ENCODE measurements around the gene ADGRB3.
"Not testable (repeated sequence)": the region's sequence is repeated elsewhere in the genome, so short reads cannot be mapped to it uniquely, and the experiment has no call there.

ADGRB3 gene

DNA sequence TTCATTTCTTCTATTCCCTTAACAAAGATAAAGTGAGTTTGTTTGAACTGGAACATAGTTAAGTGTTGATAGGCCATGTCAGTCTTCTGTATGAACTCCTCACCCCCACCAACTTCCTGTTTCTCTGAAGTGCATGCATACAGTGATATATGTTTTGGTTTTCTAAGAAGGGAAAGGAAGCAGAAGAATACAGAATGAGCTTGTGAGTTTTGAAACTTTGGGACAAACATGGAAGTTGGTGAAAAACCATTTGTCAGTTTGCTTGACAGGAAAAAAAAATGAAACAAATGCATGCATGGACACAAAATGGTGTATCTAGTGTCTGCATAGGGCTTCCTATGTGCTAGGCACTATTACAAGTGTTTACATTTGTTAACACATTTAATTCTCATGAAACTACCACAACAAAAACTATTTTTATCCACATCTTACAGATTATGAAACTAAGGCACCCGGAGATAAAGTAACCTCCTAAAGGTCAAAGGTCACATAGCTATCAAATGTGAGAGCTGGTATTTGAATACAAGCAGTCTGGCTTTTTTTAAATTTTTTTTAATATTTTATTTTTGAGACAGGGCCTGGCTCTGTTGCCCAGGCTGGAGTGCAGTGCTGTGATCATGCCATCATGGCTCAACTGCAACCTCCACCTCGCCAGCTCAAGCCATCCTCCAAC lies 105.9 kb downstream of the ADGRB3 start:
- DNase-seq (ENCODE audit: low read depth in 2 of 2): no peak

GRCh38 chr6:68741501-68742386 lies 106.7 kb downstream of the ADGRB3 start:
- DNase-seq (ENCODE audit: low read depth in 2 of 2): no peak

DNA sequence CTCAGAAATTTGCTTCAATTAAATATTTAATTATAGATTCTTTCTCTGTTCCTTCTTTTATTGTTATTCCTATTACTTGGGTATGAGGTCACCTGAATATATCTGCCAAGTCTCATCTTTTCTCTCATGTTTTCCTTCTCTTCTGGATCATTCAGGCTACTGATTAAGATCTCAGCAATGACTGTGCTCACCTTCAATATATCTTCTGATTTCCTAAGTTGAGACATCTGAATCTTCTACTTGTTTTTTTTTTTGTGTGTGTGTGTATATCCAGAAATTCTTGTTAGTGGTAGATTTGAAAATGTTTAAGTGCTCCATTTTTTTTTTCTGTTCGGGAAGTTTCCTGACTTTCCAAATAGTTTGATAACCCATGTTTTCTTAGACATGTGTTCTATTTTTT lies 108.0 kb downstream of the ADGRB3 start:
- no peak for DNase-seq (ENCODE audit: low read depth in 2 of 2)

DNA sequence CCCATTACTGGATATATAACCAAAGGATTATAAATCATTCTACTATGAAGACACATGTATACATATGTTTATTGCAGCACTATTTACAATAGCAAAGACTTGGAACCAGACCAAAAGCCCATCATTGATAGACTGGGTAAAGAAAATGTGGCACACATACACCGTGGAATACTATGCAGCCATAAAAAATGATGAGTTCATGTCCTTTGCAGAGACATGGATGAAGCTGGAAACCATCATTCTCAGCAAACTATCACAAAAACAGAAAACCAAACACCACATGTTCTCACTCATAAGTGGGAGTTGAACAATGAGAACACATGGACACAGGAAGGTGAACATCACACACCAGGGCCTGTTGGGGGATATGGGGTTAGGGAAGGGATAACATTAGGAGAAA lies 109.3 kb downstream of the ADGRB3 start:
- DNase-seq (ENCODE audit: low read depth in 2 of 2): not testable (repeated sequence)

DNA sequence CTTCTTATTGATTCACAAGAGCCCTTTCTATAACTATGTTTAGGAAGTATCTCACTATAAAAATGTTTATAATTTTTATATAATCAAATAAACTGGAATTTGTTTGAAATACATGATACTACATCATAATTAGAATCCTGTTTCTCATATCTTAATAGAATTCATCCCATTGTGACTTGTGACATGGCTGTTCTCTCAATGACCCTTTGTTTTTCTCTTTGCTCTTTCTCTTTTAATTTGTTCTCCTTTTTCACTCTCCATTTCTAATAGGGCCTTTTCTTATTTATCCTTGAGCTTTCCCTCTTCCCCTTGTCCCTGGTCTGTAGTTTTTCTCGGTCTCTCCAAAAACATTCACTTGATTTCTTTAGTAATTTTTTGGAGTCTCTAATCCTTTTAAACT lies 111.3 kb downstream of the ADGRB3 start:
- DNase-seq (ENCODE audit: low read depth in 2 of 2): no peak

GRCh38 chr6:68747110-68747790 lies 112.2 kb downstream of the ADGRB3 start:
- DNase-seq (ENCODE audit: low read depth in 2 of 2): no peak

DNA sequence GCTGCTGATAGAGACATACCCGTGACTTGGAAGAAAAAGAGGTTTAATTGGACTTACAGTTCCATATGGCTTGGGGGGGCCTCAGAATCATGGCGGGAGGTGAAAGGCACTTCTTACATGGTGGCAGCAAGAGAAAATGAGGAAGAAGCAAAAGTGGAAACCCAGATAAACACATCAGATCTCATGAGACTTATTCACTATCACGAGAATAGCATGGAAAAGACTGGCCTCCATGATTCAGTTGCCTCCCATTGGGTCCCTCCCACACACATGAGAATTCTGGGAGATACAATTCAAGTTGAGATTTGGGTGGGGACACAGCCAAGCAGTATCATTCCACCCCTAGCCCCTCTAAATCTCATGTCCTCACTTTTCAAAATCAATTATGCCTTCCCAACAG lies 112.8 kb downstream of the ADGRB3 start:
- DNase-seq (ENCODE audit: low read depth in 2 of 2): not testable (repeated sequence)

DNA sequence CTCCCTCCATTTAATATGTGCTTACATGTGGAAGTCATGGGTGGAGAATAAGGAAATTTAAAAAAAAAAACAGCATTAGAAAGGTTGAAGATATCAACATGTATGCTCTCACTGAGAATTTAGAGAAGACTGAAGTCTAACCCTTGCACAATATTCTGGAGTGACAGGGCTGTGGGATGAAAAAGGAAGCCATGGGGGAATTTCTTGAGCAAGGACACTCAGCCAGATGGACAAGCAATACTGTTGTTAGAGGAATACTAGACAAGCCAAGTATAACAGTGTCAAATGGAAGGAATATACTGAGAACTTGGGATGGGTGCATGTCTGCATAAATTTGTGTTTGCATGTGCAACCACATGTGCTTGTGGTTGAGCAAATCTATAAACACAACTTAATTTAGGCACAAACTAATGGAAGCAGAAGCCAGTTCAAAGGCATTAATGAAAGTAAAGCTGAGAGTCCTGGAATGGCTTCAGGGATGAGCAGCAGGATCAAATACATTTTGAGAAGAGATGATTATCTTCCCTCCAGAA lies 119.7 kb downstream of the ADGRB3 start:
- no peak for DNase-seq (ENCODE audit: low read depth in 2 of 2)

- DNase-seq (ENCODE audit: low read depth in 2 of 2): no peak
These were observed 121.6 kb downstream of the ADGRB3 start for GRCh38 chr6:68756454-68757375.

DNA sequence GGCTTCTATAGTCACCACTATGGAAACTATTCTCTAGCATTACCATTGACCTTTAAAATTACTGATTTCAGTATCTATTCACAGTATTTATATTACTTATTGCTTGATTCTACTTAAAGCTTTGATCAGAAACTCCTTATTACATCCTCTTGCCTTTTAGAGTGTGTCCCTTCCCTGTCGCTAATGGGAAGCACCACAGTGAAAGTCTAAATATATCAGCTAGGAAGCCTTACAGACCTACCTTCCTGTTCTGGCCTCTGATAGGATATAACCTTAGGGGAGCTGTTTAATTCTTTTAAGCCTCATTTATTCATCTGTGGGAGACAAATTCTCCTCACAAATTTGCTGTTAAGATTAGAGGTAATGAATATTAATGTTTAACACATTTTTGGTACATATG lies 122.7 kb downstream of the ADGRB3 start:
- no peak for DNase-seq (ENCODE audit: low read depth in 2 of 2)

DNA sequence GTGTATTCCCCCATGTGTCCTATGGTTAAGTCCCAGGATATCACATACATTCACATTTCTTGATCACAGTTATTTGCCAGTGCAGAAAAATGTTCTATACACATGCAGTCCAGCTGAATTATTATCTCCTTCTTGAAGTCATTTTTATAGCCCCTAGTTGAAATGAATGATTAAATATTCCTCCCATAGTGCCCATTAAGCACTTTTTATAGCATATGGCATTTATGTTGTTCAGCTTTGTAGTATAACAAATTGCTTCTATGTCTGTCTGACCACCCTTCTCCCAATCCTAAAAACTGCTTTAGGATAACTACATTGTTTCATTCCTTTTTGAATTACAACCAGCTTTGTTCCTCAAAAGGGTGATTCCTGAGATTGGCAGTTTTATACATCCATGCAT lies 123.5 kb downstream of the ADGRB3 start:
- DNase-seq (ENCODE audit: low read depth in 2 of 2): no peak

DNA sequence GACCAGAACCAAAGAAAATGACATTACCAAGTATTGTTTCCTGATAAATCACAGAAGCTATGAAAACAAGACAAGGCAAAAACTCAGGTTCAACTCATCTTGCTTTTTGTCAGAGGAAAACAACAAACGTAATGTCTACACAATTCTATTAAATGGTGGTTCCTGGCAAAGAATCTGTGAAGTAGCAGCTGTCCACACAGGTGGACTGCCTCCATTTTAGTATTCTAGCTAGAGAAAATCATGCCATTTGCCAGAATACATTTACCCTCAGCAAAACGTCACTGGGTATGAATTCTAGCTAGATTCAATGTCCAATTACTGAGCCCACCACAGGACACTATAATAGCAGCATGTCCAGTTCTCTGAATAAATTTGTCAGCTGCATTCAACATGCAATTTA lies 125.4 kb downstream of the ADGRB3 start:
- no peak for DNase-seq (ENCODE audit: low read depth in 2 of 2)

DNA sequence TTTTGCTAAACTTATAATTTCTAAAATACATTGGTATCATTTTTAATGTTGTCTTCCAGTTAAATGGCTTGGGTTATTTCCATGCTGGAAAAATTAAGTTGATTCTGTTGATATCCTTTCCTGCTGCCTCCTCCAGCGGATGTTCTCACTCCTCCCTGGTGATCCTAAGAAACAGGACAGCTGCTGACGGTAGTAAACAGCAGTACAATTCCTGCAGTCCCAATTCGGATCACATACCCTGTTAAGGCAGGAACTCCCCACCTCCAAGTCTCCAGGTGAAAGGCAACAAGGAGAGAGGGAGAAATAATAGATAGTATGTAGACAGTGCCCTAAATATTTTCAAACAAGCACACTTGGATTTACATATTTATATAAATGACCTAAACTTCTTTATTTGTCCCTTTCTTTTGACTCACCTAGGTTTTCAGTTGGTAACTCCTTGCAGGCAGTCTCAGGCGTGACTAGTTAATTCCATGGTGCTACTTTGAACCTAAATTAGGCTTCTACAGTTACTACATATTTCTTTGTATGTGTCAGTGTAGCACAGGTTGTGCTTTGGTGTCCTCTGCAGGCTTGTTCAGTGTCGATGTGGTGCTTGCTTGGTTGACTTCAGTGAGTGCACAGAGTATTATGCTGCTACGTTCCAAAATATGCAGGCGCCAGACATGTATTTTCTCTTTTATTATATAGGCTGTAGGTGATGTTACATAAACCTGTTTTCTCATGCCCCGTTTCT lies 126.0 kb downstream of the ADGRB3 start:
- DNase-seq (ENCODE audit: low read depth in 2 of 2): no peak

GRCh38 chr6:68761985-68762384 lies 126.9 kb downstream of the ADGRB3 start:
- DNase-seq (ENCODE audit: low read depth in 2 of 2): no peak

GRCh38 chr6:68771426-68771825 lies 136.3 kb downstream of the ADGRB3 start:
- no peak for DNase-seq (ENCODE audit: low read depth in 2 of 2)

GRCh38 chr6:68774843-68775242 lies 139.8 kb downstream of the ADGRB3 start:
- no peak for DNase-seq (ENCODE audit: low read depth in 2 of 2)

DNA sequence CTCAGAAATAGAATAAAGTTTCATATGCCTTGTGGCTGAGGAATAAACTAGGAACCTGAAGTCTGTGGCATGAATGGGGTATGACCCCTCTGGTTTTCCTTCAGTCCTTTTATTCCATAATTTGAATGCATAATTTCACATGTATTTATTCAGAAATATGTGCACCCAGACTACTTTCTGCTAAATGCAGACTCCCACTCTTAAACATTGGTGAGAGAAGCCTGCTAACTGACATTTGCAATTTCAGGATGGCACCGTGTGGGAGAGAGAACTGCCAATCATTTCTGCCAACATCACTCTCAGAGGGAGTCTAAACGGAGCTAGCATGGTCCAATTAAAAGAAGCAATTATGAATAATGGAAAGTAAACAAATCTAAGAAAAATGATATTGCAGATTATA lies 141.3 kb downstream of the ADGRB3 start:
- no peak for DNase-seq (ENCODE audit: low read depth in 2 of 2)

GRCh38 chr6:68777956-68778355 lies 142.9 kb downstream of the ADGRB3 start:
- DNase-seq (ENCODE audit: low read depth in 2 of 2): no peak

GRCh38 chr6:68778356-68779020 lies 143.4 kb downstream of the ADGRB3 start:
- DNase-seq (ENCODE audit: low read depth in 2 of 2): no peak

GRCh38 chr6:68779366-68779765 lies 144.3 kb downstream of the ADGRB3 start:
- DNase-seq (ENCODE audit: low read depth in 2 of 2): no peak

Data from stimulated activated CD4-positive, alpha-beta T cell treated with anti-CD3 and anti-CD28 coated beads, Interleukin-4, amount 100 ng/mL, for 48 hours (primary cell).